Mammary epithelial cell (primary cell): ENCODE results near the gene ZNF609.
A peak's percentile ranks its signal among the peaks of the same experiment; 100 is the strongest.

ENCODE experiments used
- EZH2 ChIP-seq: IDR thresholded peaks from 2 replicates; pipeline ENCODE4 v1.6.1; 2012; ENCODE audit warnings: low read length, inconsistent platforms, borderline replicate concordance
- TF ChIP-seq, protein P1 (sequence below), 2 donors: IDR thresholded peaks in 1 of 2; conservative IDR thresholded peaks in 1 of 2; 2 replicates each; pipeline ENCODE4 v1.5.1; 2011 to 2012; ENCODE audit warnings: inconsistent platforms in 2 of 2, low read length in 2 of 2, mild to moderate bottlenecking in 2 of 2, control low read depth in 1 of 2, low read depth in 1 of 2; ENCODE audit not compliant: insufficient read depth in 1 of 2; ENCODE audit errors: extremely low read depth in 1 of 2

- TF ChIP-seq, protein P1, sequence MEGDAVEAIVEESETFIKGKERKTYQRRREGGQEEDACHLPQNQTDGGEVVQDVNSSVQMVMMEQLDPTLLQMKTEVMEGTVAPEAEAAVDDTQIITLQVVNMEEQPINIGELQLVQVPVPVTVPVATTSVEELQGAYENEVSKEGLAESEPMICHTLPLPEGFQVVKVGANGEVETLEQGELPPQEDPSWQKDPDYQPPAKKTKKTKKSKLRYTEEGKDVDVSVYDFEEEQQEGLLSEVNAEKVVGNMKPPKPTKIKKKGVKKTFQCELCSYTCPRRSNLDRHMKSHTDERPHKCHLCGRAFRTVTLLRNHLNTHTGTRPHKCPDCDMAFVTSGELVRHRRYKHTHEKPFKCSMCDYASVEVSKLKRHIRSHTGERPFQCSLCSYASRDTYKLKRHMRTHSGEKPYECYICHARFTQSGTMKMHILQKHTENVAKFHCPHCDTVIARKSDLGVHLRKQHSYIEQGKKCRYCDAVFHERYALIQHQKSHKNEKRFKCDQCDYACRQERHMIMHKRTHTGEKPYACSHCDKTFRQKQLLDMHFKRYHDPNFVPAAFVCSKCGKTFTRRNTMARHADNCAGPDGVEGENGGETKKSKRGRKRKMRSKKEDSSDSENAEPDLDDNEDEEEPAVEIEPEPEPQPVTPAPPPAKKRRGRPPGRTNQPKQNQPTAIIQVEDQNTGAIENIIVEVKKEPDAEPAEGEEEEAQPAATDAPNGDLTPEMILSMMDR (conservative IDR thresholded peaks at IDR 0.05 in 1 of 2, IDR thresholded peaks at IDR 0.05 in 1 of 2; ENCODE audit: extremely low read depth in 1 of 2, insufficient read depth in 1 of 2, low read depth in 1 of 2, low read length in 2 of 2) = peak in 1 of 2 donors; percentile 42
- no peak for TF ChIP-seq EZH2
Observed at GRCh38 chr15:64519897-64520296, 59.5 kb downstream of the ZNF609 start.
